Heart left ventricle (tissue), 13 donors: ENCODE measurements around the gene RBPJL.

Experiments used
- CTCF ChIP-seq, 12 donors: fragments of 200-600 bp; sonication (generic) in 4 of 12; IDR thresholded peaks; one replicate each; pipeline versions ENCODE4 v1.5.0 to v1.8.0; 2018 to 2022; ENCODE audit warnings: antibody characterized with exemption in 12 of 12, mild to moderate bottlenecking in 5 of 12
- POLR2A ChIP-seq, 2 donors: fragments of 450-650 bp; IDR thresholded peaks; one replicate each; pipeline ENCODE4 v1.6.1; 2017; ENCODE audit warnings: antibody characterized with exemption in 2 of 2, mild to moderate bottlenecking in 2 of 2, moderate library complexity in 2 of 2
- donor health status: ischemic (EF 13 %, LVEDD 7.1; RV severe dilation, severe dysfunction).
- donor health status: DM: no; HTN: yes; CAD: no.
- donor health status: DM: no; HTN: no; CAD: no.
- donor health status: ischemic (EF 25% LVEDD 6.9; RV normal size, moderate dysfunction).
- donor health status: ischemic (EF 25% LVEDD 5.7; RV mildly dilated, moderate dysfunction).
- donor health status: ischemic (EF 35%, LVEDD 5.7; RV mildly dilated, moderate dysfunction).
- donor health status: nonischemic (EF 11% LVEDD 7.7; RV severe dilation, severe dysfunction).
- donor health status: DM: yes; HTN: yes; CAD: no.
- donor health status: PGD.
- donor health status: ischemic (EF 29% LVEDD 5.4; RV normal size, mild dysfunction).
- donor health status: nonischemic (EF 23%, LVEDD 6.1; RV moderate dilation, normal function).

GRCh38 chr20:45292343-45292742 lies 14.3 kb upstream of the RBPJL start:
- TF ChIP-seq CTCF (IDR thresholded peaks at IDR 0.05) (no peak), POLR2A (IDR thresholded peaks at IDR 0.05) (no peak)
